Raji (cell line): ENCODE data around the gene SLC17A9.

ENCODE experiments used
- POLR2A ChIP-seq: IDR thresholded peaks from 2 replicates; pipeline ENCODE4 v1.6.1; 2011; ENCODE audit warnings: low read depth, low read length, control low read depth; ENCODE audit not compliant: insufficient read depth

Gene SLC17A9

DNA sequence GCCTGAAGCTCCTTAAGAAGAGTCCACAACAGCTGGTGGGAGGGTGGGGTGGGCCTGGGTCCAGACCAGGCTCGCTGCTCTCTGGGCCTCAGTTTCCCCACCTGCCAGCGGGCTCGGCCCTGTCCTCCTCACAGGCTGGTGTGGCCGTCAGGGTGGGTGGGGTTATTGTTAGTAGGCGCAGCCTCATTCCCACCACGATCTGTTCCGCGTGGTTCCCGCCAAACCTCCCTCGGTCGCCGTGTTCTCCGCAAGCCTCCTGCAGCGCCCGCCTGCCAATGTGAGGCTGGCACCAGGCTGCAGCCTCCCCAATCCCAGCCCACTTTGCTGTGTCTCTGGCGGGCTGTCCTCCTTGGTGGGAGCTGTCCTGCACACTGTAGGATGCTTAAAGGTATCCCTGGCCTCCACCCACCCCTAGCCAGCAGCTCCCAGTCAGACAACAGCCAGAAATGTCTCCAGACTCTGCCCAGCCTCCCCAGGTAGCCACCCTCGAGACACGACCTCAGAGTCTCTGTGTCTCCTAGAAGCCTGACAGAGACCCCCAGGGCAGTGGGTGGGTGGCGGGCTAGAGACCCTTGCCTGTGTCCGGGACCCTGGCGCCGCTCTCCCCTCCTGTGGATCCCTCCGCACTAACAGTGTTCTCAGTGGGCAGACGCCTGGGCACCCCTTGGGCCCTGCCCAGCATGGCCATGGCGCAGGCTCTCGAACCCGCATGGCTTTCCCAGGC is 15.3 kb downstream of the SLC17A9 start:
- TF ChIP-seq POLR2A: 0 out of 2 replicates have a peak, but pooled peaks have one; percentile 7

DNA sequence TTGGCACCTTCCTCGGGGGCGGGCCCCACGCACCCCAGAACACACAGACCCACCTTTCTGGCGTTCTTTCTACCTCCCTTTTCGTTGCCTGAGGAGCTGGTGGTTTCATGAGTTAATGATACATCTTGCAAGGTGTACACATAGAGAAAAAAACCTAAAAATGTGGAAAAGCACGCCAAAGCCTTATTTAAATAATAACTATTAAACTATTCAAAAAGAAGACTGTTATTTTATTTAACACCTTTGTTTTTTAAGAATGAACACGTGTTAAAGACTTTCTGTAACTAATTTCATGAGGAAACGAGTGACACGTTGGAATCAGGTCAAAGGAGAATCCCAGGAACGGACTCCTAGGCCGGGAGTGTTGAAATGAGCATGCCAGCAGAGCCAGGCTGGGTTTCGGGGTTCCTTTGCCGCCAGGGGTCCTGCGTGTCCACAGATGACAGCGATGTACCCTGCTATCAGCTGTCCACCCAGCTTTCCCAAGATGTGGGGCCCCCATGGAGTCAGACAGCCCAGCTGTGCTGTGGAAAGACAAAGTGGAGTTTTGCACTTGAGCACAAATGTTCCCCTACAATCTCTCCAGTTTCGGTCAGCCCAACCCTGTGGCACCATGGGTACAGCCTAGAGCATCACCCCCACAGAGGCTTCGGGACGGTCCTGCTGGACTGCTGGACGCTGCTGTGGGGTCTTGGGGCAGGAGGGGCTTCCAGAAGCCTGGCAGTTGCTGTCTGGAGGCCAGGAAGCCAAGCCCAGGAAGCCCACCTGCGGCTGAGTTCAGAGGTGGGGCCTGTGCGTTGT is 16.1 kb downstream of the SLC17A9 start:
- TF ChIP-seq POLR2A: no peak

- TF ChIP-seq POLR2A: 0 out of 2 replicates have a peak, but pooled peaks have one; percentile 2
Observed at GRCh38 chr20:62969179-62969760, 16.8 kb downstream of the SLC17A9 start.

- TF ChIP-seq POLR2A: 0 out of 2 replicates have a peak, but pooled peaks have one; percentile 9
Observed at GRCh38 chr20:62969939-62970306, 17.4 kb downstream of the SLC17A9 start.

GRCh38 chr20:62970307-62971210 is 18.1 kb downstream of the SLC17A9 start:
- no peak for TF ChIP-seq POLR2A

DNA sequence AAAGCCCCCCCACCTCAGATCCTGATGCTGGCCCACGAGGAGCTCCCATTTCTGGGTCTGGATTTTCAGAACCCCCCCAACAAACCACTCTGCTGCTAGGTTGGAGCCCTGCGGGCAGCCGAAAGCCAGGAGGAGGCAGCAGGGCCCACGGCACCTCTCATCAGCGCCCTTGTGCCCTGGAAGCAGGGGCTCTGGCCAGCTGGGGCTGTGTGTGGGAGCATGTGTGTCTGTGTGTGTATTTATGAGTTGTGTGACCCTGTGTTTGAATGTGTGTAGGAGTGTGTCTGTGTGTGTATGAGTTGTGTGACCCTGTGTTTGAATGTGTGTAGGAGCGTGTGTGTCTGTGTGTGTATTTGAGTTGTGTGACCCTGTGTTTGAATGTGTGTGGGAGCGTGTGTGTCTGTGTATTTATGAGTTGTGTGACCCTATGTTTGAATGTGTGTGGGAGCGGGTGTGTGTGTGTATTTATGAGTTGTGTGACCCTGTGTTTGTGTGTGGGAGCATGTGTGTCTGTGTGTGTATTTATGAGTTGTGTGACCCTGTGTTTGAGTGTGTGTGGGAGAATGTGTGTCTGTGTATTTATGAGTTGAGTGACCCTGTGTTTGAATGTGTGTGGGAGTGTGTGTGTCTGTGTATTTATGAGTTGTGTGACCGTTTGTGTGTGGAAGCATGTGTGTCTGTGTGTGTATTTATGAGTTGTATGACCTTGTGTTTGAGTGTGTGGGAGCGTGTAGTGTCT is 18.9 kb downstream of the SLC17A9 start:
- TF ChIP-seq POLR2A: no peak

GRCh38 chr20:62971950-62972844 is 19.7 kb downstream of the SLC17A9 start:
- TF ChIP-seq POLR2A: peak; percentile 38; the same call in 1 of the 2 replicates

DNA sequence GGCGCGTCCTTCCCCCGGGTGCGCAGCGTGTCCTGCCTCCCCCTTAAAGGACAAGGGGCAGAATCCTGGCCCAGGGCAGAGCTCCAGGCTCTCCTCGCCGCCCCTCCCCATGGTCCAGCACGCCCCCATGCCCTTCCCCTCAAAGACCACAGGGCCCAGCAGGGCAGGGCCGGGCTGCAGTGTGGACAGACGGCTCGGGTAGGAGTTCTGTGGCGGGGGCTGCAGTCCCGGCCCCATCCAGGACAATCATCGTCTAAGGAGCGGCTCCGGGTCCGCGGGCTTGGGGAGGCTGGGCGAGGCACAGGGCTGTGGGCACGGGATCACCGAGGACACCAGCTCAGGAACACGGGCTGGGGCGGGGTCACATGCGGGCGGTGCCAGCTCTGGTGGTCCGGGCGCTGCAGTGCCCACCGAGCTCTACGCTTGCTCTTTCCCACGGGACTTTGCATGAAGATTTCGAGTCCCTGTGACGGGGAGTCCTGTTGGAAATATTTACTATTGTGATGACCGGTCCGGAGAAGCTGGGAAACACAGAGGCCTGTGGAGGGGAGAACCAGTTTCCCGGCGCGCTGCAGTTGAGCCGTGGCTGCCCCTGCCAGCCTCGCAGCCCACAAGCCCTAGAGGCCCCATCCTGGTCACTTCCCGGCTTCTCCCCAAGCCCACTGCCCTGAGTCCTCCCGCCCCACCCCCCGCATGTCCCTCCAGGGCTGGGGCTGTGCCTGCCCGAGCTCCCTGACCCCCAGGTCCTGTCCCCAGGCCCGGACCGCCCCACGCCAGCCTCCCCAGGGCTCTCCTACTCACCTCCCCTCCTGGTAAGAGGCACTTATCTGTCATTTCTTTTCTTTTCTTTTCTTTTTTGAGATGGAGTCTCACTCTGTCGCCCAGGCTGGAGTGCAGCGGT is 20.6 kb downstream of the SLC17A9 start:
- TF ChIP-seq POLR2A: no peak

DNA sequence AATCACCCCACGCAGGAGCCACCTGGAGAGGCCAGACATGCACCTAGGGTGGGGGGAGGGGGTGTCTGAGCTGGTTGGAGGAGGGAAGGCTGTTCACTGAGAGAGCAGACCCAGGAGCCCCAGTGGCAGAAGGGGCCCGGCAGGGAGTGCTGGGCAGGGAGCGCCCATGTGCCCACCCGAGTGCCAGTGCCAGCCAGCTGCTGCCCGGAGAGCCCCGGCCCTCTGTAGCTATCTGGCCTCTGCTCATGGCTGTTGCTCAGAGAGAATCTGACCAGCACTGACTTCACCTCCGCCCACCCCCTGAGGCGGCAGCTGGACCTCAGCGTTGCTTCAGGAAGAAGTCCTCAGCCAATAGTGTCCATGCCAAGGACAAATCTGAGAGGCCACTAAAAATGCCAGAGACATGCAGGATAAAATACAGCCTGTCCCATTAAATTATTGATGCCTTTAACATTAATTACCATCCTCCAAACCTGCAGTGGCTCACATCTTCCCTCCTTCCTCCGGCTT is 22.8 kb downstream of the SLC17A9 start:
- no peak for TF ChIP-seq POLR2A

- TF ChIP-seq POLR2A: no peak
Observed at GRCh38 chr20:62975812-62976508, 23.5 kb downstream of the SLC17A9 start.

GRCh38 chr20:62976886-62977285 is 24.4 kb downstream of the SLC17A9 start:
- TF ChIP-seq POLR2A: no peak
